Liver (tissue), 9 donors: ENCODE measurements around the gene PSTK. TPM values are rescaled to one million over a fixed set of nuclear protein-coding genes. Genes with fewer than 3 reads are reported as not detected.
A peak's percentile ranks its signal among the peaks of the same experiment; 100 is the strongest.

Experiments
- DNase-seq: peaks from one replicate; pipeline ENCODE4 v3.0.0-alpha.2; 2017; ENCODE audit warnings: low spot score
- H3K27ac ChIP-seq, 2 donors: one replicate each; pipeline ENCODE4 v1.7.0; 2013; ENCODE audit warnings: inconsistent platforms in 2 of 2, low read length in 2 of 2, control low read depth in 1 of 2, low read depth in 1 of 2, mild to moderate bottlenecking in 1 of 2
- H3K27me3 ChIP-seq, 4 donors: one replicate each; pipeline versions ENCODE4 v1.6.1 to v1.7.0; 2013; ENCODE audit warnings: low read length in 3 of 4, inconsistent platforms in 1 of 4, mild to moderate bottlenecking in 1 of 4, moderate library complexity in 1 of 4; ENCODE audit not compliant: control insufficient read depth in 4 of 4, insufficient read depth in 4 of 4
- H3K36me3 ChIP-seq, 4 donors: one replicate each; pipeline versions ENCODE4 v1.6.1 to v1.7.0; 2013; ENCODE audit warnings: low read length in 3 of 4, mild to moderate bottlenecking in 3 of 4, low read depth in 1 of 4, moderate library complexity in 1 of 4; ENCODE audit not compliant: control insufficient read depth in 4 of 4, insufficient read depth in 3 of 4
- H3K4me1 ChIP-seq, 4 donors: one replicate each; pipeline versions ENCODE4 v1.6.1 to v1.7.0; 2013; ENCODE audit warnings: low read length in 3 of 4, mild to moderate bottlenecking in 3 of 4, moderate library complexity in 1 of 4; ENCODE audit not compliant: control insufficient read depth in 4 of 4, insufficient read depth in 4 of 4
- H3K4me3 ChIP-seq, 3 donors: one replicate each; pipeline versions ENCODE4 v1.6.1 to v1.7.0; 2013; ENCODE audit warnings: low read length in 3 of 3, control low read depth in 1 of 3, low read depth in 1 of 3, mild to moderate bottlenecking in 1 of 3
- H3K9ac ChIP-seq, 2 donors: one replicate each; pipeline ENCODE4 v1.7.0; 2013; ENCODE audit warnings: low read length in 2 of 2, mild to moderate bottlenecking in 2 of 2, moderate library complexity in 2 of 2, control low read depth in 1 of 2, low read depth in 1 of 2
- H3K9me3 ChIP-seq, 4 donors: one replicate each; pipeline versions ENCODE4 v1.6.1 to v1.7.0; 2013; ENCODE audit warnings: low read length in 3 of 4; ENCODE audit not compliant: control insufficient read depth in 4 of 4
- ATF3 ChIP-seq: IDR thresholded peaks from 2 replicates; pipeline ENCODE4 v1.6.1; 2016; ENCODE audit warnings: antibody characterized with exemption
- CTCF ChIP-seq: fragments of 150-350 bp; IDR thresholded peaks from 2 replicates; pipeline ENCODE4 v1.5.1; 2017; ENCODE audit warnings: improper control_type of control experiment, low read depth, low read length; ENCODE audit not compliant: missing input control
- FOXA1 ChIP-seq: IDR thresholded peaks from 2 replicates; pipeline ENCODE4 v1.6.1; 2016; ENCODE audit warnings: antibody characterized with exemption
- FOXA2 ChIP-seq: IDR thresholded peaks from 2 replicates; pipeline ENCODE4 v1.6.1; 2016; ENCODE audit warnings: antibody characterized with exemption
- GABPA ChIP-seq, 2 donors: IDR thresholded peaks in 1 of 2; conservative IDR thresholded peaks in 1 of 2; 2 replicates each; pipeline ENCODE4 v1.6.1; 2016; ENCODE audit warnings: antibody characterized with exemption in 2 of 2, mild to moderate bottlenecking in 1 of 2, moderate library complexity in 1 of 2
- HNF4G ChIP-seq: IDR thresholded peaks from 2 replicates; pipeline ENCODE4 v1.6.1; 2016; ENCODE audit warnings: antibody characterized with exemption
- JUND ChIP-seq, 2 donors: IDR thresholded peaks; 2 replicates each; pipeline ENCODE4 v1.6.1; 2016; ENCODE audit warnings: antibody characterized with exemption in 2 of 2
- MAX ChIP-seq: IDR thresholded peaks from 2 replicates; pipeline ENCODE4 v1.6.1; 2016; ENCODE audit warnings: antibody characterized with exemption
- NR2F2 ChIP-seq: IDR thresholded peaks from 2 replicates; pipeline ENCODE4 v1.6.1; 2016; ENCODE audit warnings: antibody characterized with exemption
- RAD21 ChIP-seq, 2 donors: IDR thresholded peaks; 2 replicates each; pipeline ENCODE4 v1.6.1; 2016; ENCODE audit warnings: antibody characterized with exemption in 2 of 2, mild to moderate bottlenecking in 2 of 2
- REST ChIP-seq: IDR thresholded peaks from 2 replicates; pipeline ENCODE4 v1.6.1; 2016; ENCODE audit warnings: antibody characterized with exemption, mild to moderate bottlenecking
- RXRA ChIP-seq, 2 donors: IDR thresholded peaks; 2 replicates each; pipeline ENCODE4 v1.6.1; 2017 to 2018; ENCODE audit warnings: antibody characterized with exemption in 2 of 2, mild to moderate bottlenecking in 1 of 2
- SP1 ChIP-seq: IDR thresholded peaks from 2 replicates; pipeline ENCODE4 v1.6.1; 2018; ENCODE audit warnings: antibody characterized with exemption, mild to moderate bottlenecking
- TAF1 ChIP-seq: conservative IDR thresholded peaks from 2 replicates; pipeline ENCODE4 v1.6.1; 2016; ENCODE audit warnings: antibody characterized with exemption, mild to moderate bottlenecking
- YY1 ChIP-seq: IDR thresholded peaks from 2 replicates; pipeline ENCODE4 v1.6.1; 2016; ENCODE audit warnings: antibody characterized with exemption, mild to moderate bottlenecking
- ZBTB33 ChIP-seq: IDR thresholded peaks from 2 replicates; pipeline ENCODE4 v1.6.1; 2016; ENCODE audit warnings: antibody characterized with exemption
- WGBS: extraction: QIAGEN DNeasy Blood & Tissue Kit; methylation state at CpG from one replicate; pipeline ENCODE4 v1.1.7; 2013; 5-methylcytosine and 5-hydroxymethylcytosine counted together
- polyA plus RNA-seq, 2 donors: library from polyadenylated mRNA; stranded (reverse) in 1 of 2; unstranded in 1 of 2; fragments of 200-250 nt in 1 of 2; fragments of >200 nt in 1 of 2; fragmentation: Nextera tagmentation in 1 of 2; extraction: Ambion mirVana in 1 of 2; gene quantifications; one replicate each; pipeline versions ENCODE4 v1.2.1 to v1.2.3, GENCODE V29; 2013 to 2015
- total RNA-seq, 2 donors: library from RNA; depleted of rRNA; stranded (reverse); fragments of >200 nt; gene quantifications; one replicate each; pipeline ENCODE4 v1.2.3, GENCODE V29; 2014
- donor health status: healthy.
- donor health status: healthy.
- donor health status: healthy.
- donor health status: healthy.
- donor health status: healthy.

The PSTK gene
- total and polyA plus RNA-seq, 4 donors: 2.3 to 5.1 (median 3.5) TPM

GRCh38 chr10:123016228-123016627, 36.0 kb downstream of the PSTK start (continued):
- no peak for TF ChIP-seq FOXA1
- no peak for TF ChIP-seq ZBTB33
- TF ChIP-seq CTCF: no peak
- TF ChIP-seq SP1: no peak
- TF ChIP-seq NR2F2: no peak

GRCh38 chr10:123017421-123018165, 37.4 kb downstream of the PSTK start:
- Histone ChIP-seq H3K36me3 (peaks cover 0 to 2% (median under 1%) of the 10 kb centered on the region in 4 donors), H3K9me3 (no peaks in the 10 kb centered on the region), H3K4me1 (peaks cover 6 to 45% (median 28%) of the 10 kb centered on the region in 4 donors), H3K9ac (no peak overlapping the region), H3K4me3 (no peak overlapping the region), H3K27ac (peak overlapping the region in 1 of 2 donors; percentile 17), H3K27me3 (no peaks in the 10 kb centered on the region)
- no peak for TF ChIP-seq ATF3
- TF ChIP-seq RXRA (IDR thresholded peaks at IDR 0.05): no peak
- TF ChIP-seq RAD21 (IDR thresholded peaks at IDR 0.05): no peak
- TF ChIP-seq NR2F2: no peak
- no peak for DNase-seq
- 75% methylated on average over 9 of the region's 9 CpGs for WGBS

- H3K9me3 ChIP-seq: no peaks in the 10 kb centered on the region
- no peak for DNase-seq
- no peaks in the 10 kb centered on the region for H3K36me3 ChIP-seq
- no peak overlapping the region for H3K4me3 ChIP-seq
- no peak overlapping the region for H3K9ac ChIP-seq
- no peak for TF ChIP-seq TAF1
- TF ChIP-seq MAX: no peak
- no peak for TF ChIP-seq YY1
- TF ChIP-seq GABPA (IDR thresholded peaks at IDR 0.05 in 1 of 2, conservative IDR thresholded peaks at IDR 0.05 in 1 of 2): no peak
- no peak for TF ChIP-seq RAD21 (IDR thresholded peaks at IDR 0.05)
- no peak for TF ChIP-seq HNF4G
- TF ChIP-seq NR2F2: no peak
- TF ChIP-seq REST: no peak
- no peak for TF ChIP-seq FOXA1
- no peak for TF ChIP-seq ZBTB33
- no peak for TF ChIP-seq ATF3
- no peak for TF ChIP-seq SP1
- TF ChIP-seq CTCF: no peak
- TF ChIP-seq JUND (IDR thresholded peaks at IDR 0.05): no peak
- no peak for TF ChIP-seq RXRA (IDR thresholded peaks at IDR 0.05)
- TF ChIP-seq FOXA2: no peak
- H3K27me3 ChIP-seq: no peaks in the 10 kb centered on the region
- peaks cover 5 to 51% (median 28%) of the 10 kb centered on the region in 4 donors for H3K4me1 ChIP-seq
- 89% methylated on average over 7 of the region's 7 CpGs for WGBS
- peak overlapping the region; percentile 32 to 89 for H3K27ac ChIP-seq
Observed at GRCh38 chr10:123018531-123018930, 38.3 kb downstream of the PSTK start.
